ENCODE measurements around the gene FTO.

Gene FTO

GRCh38 chr16:54066451-54067105 lies 362.6 kb downstream of the FTO start:
- no peak for DNase-seq (ENCODE audit: extremely low read depth in 1 of 2, low read depth in 1 of 2)

GRCh38 chr16:54067322-54068065 lies 363.5 kb downstream of the FTO start:
- DNase-seq (ENCODE audit: extremely low read depth in 1 of 2, low read depth in 1 of 2) = no peak

GRCh38 chr16:54068212-54068611 lies 364.3 kb downstream of the FTO start:
- DNase-seq (ENCODE audit: extremely low read depth in 1 of 2, low read depth in 1 of 2) = no peak

GRCh38 chr16:54069601-54070239 lies 365.8 kb downstream of the FTO start:
- DNase-seq (ENCODE audit: extremely low read depth in 1 of 2, low read depth in 1 of 2) = no peak

- DNase-seq (ENCODE audit: extremely low read depth in 1 of 2, low read depth in 1 of 2) = no peak
Measured at GRCh38 chr16:54070789-54071343, 366.9 kb downstream of the FTO start.

- DNase-seq (ENCODE audit: extremely low read depth in 1 of 2, low read depth in 1 of 2) = no peak
Measured at GRCh38 chr16:54071514-54071913, 367.6 kb downstream of the FTO start.

- no peak for DNase-seq (ENCODE audit: extremely low read depth in 1 of 2, low read depth in 1 of 2)
Measured at GRCh38 chr16:54072237-54072636, 368.3 kb downstream of the FTO start.

GRCh38 chr16:54073356-54073755 lies 369.4 kb downstream of the FTO start:
- DNase-seq (ENCODE audit: extremely low read depth in 1 of 2, low read depth in 1 of 2) = no peak

- no peak for DNase-seq (ENCODE audit: extremely low read depth in 1 of 2, low read depth in 1 of 2)
Measured at GRCh38 chr16:54075446-54075845, 371.5 kb downstream of the FTO start.

GRCh38 chr16:54076006-54076504 lies 372.1 kb downstream of the FTO start:
- no peak for DNase-seq (ENCODE audit: extremely low read depth in 1 of 2, low read depth in 1 of 2)

GRCh38 chr16:54077050-54077821 lies 373.3 kb downstream of the FTO start:
- DNase-seq (ENCODE audit: extremely low read depth in 1 of 2, low read depth in 1 of 2) = no peak

GRCh38 chr16:54080524-54081008 lies 376.6 kb downstream of the FTO start:
- no peak for DNase-seq (ENCODE audit: extremely low read depth in 1 of 2, low read depth in 1 of 2)

GRCh38 chr16:54086791-54087190 lies 382.8 kb downstream of the FTO start:
- no peak for DNase-seq (ENCODE audit: extremely low read depth in 1 of 2, low read depth in 1 of 2)

- no peak for DNase-seq (ENCODE audit: extremely low read depth in 1 of 2, low read depth in 1 of 2)
Measured at GRCh38 chr16:54090602-54091001, 386.6 kb downstream of the FTO start.

- DNase-seq (ENCODE audit: extremely low read depth in 1 of 2, low read depth in 1 of 2) = no peak
Measured at GRCh38 chr16:54093281-54093680, 389.3 kb downstream of the FTO start.

GRCh38 chr16:54094641-54095040 lies 390.7 kb downstream of the FTO start:
- no peak for DNase-seq (ENCODE audit: extremely low read depth in 1 of 2, low read depth in 1 of 2)

- DNase-seq (ENCODE audit: extremely low read depth in 1 of 2, low read depth in 1 of 2) = no peak
Measured at GRCh38 chr16:54096607-54097006, 392.7 kb downstream of the FTO start.

GRCh38 chr16:54097774-54098173 lies 393.8 kb downstream of the FTO start:
- no peak for DNase-seq (ENCODE audit: extremely low read depth in 1 of 2, low read depth in 1 of 2)

- DNase-seq (ENCODE audit: extremely low read depth in 1 of 2, low read depth in 1 of 2) = no peak
Measured at GRCh38 chr16:54098247-54098646, 394.3 kb downstream of the FTO start.

GRCh38 chr16:54099627-54100026 lies 395.7 kb downstream of the FTO start:
- no peak for DNase-seq (ENCODE audit: extremely low read depth in 1 of 2, low read depth in 1 of 2)
